ENCODE data around the gene PTPRD.

The PTPRD gene

DNA sequence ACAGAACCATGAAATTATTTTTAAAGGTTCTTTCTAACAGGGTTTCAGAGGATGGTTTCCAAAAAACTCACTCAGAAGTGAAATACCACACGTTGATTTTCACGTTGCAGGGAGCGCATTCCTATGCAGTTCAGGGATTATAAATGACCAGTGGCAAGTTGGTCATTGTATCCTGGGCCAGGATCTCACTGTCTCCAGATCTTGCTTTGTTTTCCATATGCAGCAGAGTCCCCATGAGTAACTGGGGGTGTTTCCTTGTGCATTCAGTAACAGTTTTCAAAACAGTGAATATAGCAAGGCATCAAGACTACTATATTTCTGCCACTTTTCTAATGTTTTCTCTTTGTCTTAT lies 1748.3 kb downstream of the PTPRD start:
- Histone ChIP-seq H3K27me3 (ENCODE audit: insufficient read depth, low read length) (no peaks in the 10 kb centered on the region), H3K14ac (ENCODE audit: low read length) (no peak overlapping the region), H3K23ac (ENCODE audit: low read length) (no peak overlapping the region), H2BK5ac (ENCODE audit: low read depth, low read length, poor library complexity) (no peak overlapping the region), H3K18ac (ENCODE audit: low read length) (no peak overlapping the region), H3K79me1 (ENCODE audit: low read length) (no peaks in the 10 kb centered on the region), H3K4me2 (ENCODE audit: low read length) (peak overlapping the region; percentile 3), H3K4ac (ENCODE audit: low read depth, low read length) (no peak overlapping the region), H4K12ac (ENCODE audit: low read depth, low read length) (no peak overlapping the region), H2BK120ac (ENCODE audit: insufficient read depth, low read length, poor library complexity) (no peak overlapping the region), H2BK12ac (ENCODE audit: low read length) (no peak overlapping the region), H3K4me1 (ENCODE audit: control insufficient read depth in 1 of 2, insufficient read depth in 2 of 2, low read length in 2 of 2) (peaks cover 0 to 2% of the 10 kb centered on the region in 2 experiments), H3K27ac (ENCODE audit: low read depth, low read length) (peak overlapping the region; percentile 19), H3K79me2 (ENCODE audit: control insufficient read depth, insufficient read depth, low read length, poor library complexity) (no peaks in the 10 kb centered on the region), H2AFZ (ENCODE audit: insufficient read depth, low read length, poor library complexity) (no peak overlapping the region), H3K9ac (ENCODE audit: low read length) (no peak overlapping the region), H4K8ac (ENCODE audit: low read depth, low read length) (no peak overlapping the region), H3K9me3 (ENCODE audit: insufficient read depth, low read depth, low read length) (no peaks in the 10 kb centered on the region), H3K36me3 (ENCODE audit: control insufficient read depth in 1 of 2, insufficient read depth in 2 of 2, low read length in 2 of 2) (no peaks in the 10 kb centered on the region), H2AK5ac (ENCODE audit: low read length) (no peak overlapping the region), H4K91ac (ENCODE audit: low read depth, low read length) (no peak overlapping the region), H3K4me3 (ENCODE audit: low read depth, low read length) (no peak overlapping the region)
- DNase-seq: no peak
- WGBS (ENCODE audit: extremely low coverage, insufficient coverage, insufficient read length): no CpG with 5 or more reads among the region's 3 CpGs

DNA sequence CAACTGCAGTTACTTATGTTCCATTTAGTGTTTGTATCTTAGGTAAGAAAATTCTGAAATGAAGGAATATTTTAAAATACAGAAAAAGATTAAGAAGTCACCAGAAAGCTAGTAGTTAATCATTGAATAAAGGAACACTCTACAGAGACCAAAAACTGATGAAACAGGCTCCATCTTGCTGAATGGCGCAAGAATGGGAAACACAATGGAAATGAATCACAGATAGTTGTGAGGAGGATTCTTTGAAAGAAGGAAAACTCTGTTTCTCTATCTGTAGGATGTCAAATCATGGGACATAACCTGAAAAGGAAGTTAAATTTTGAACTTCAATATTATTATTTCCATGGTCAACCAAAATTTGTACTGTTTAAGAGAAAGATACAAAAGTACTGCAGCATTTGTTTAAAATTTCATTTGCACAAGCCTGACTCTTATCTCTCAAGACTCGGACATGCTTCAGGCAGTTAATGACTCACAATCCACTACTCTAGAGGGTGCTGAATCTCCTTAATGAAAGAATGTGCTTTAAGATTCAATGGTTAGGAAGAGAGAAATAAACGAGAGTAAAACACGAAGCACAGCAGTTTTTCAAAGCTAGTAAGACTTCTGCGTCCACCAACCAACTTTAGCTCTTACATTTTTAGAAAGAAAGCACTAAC lies 1748.8 kb downstream of the PTPRD start:
- H2AFZ ChIP-seq (ENCODE audit: insufficient read depth, low read length, poor library complexity): no peak overlapping the region
- no peak overlapping the region for H2BK5ac ChIP-seq (ENCODE audit: low read depth, low read length, poor library complexity)
- no peak overlapping the region for H3K18ac ChIP-seq (ENCODE audit: low read length)
- H3K27me3 ChIP-seq (ENCODE audit: insufficient read depth, low read length): no peaks in the 10 kb centered on the region
- no peak overlapping the region for H3K23ac ChIP-seq (ENCODE audit: low read length)
- no peak overlapping the region for H3K4ac ChIP-seq (ENCODE audit: low read depth, low read length)
- no peaks in the 10 kb centered on the region for H3K36me3 ChIP-seq (ENCODE audit: control insufficient read depth in 1 of 2, insufficient read depth in 2 of 2, low read length in 2 of 2)
- WGBS (ENCODE audit: extremely low coverage, insufficient coverage, insufficient read length): no CpG with 5 or more reads among the region's 5 CpGs
- H2AK5ac ChIP-seq (ENCODE audit: low read length): no peak overlapping the region
- no peaks in the 10 kb centered on the region for H3K79me1 ChIP-seq (ENCODE audit: low read length)
- peak overlapping the region; percentile 3 for H3K4me2 ChIP-seq (ENCODE audit: low read length)
- no peak overlapping the region for H3K4me3 ChIP-seq (ENCODE audit: low read depth, low read length)
- peak overlapping the region; percentile 19 for H3K27ac ChIP-seq (ENCODE audit: low read depth, low read length)
- H3K14ac ChIP-seq (ENCODE audit: low read length): no peak overlapping the region
- no peaks in the 10 kb centered on the region for H3K79me2 ChIP-seq (ENCODE audit: control insufficient read depth, insufficient read depth, low read length, poor library complexity)
- peak; percentile 48 to 50 for DNase-seq
- no peak overlapping the region for H4K8ac ChIP-seq (ENCODE audit: low read depth, low read length)
- H4K91ac ChIP-seq (ENCODE audit: low read depth, low read length): no peak overlapping the region
- H3K9me3 ChIP-seq (ENCODE audit: insufficient read depth, low read depth, low read length): no peaks in the 10 kb centered on the region
- no peak overlapping the region for H2BK12ac ChIP-seq (ENCODE audit: low read length)
- H2BK120ac ChIP-seq (ENCODE audit: insufficient read depth, low read length, poor library complexity): no peak overlapping the region
- no peak overlapping the region for H4K12ac ChIP-seq (ENCODE audit: low read depth, low read length)
- peaks cover 0 to 2% of the 10 kb centered on the region in 2 experiments for H3K4me1 ChIP-seq (ENCODE audit: control insufficient read depth in 1 of 2, insufficient read depth in 2 of 2, low read length in 2 of 2)
- no peak overlapping the region for H3K9ac ChIP-seq (ENCODE audit: low read length)

DNA sequence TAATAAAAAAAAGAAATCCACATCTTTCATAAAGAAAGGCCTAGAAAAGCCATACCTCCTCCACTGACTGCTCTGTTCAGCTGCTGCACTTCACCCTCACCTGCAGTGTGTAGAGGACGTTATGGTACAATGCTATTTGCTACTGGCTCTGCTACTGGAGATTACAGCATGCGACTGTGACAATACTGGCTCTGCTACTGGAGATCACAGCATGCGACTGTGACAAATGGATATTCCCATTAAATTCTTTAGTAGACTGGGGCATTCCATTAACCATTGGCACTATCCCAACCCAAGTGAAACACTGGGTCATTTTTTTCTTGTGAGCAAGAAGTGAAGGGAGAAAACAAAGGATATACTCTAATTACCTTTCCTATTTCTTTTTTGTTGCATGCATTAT lies 1749.7 kb downstream of the PTPRD start:
- Histone ChIP-seq H3K9me3 (ENCODE audit: insufficient read depth, low read depth, low read length) (no peaks in the 10 kb centered on the region), H2AFZ (ENCODE audit: insufficient read depth, low read length, poor library complexity) (no peak overlapping the region), H2BK5ac (ENCODE audit: low read depth, low read length, poor library complexity) (no peak overlapping the region), H3K4me2 (ENCODE audit: low read length) (no peak overlapping the region), H2AK5ac (ENCODE audit: low read length) (no peak overlapping the region), H2BK120ac (ENCODE audit: insufficient read depth, low read length, poor library complexity) (no peak overlapping the region), H4K8ac (ENCODE audit: low read depth, low read length) (no peak overlapping the region), H3K4me1 (ENCODE audit: control insufficient read depth in 1 of 2, insufficient read depth in 2 of 2, low read length in 2 of 2) (peaks cover 0 to 2% of the 10 kb centered on the region in 2 experiments), H3K23ac (ENCODE audit: low read length) (no peak overlapping the region), H3K79me1 (ENCODE audit: low read length) (peaks cover 2% of the 10 kb centered on the region), H3K27me3 (ENCODE audit: insufficient read depth, low read length) (no peaks in the 10 kb centered on the region), H4K12ac (ENCODE audit: low read depth, low read length) (no peak overlapping the region), H2BK12ac (ENCODE audit: low read length) (no peak overlapping the region), H3K27ac (ENCODE audit: low read depth, low read length) (no peak overlapping the region), H3K4me3 (ENCODE audit: low read depth, low read length) (no peak overlapping the region), H3K9ac (ENCODE audit: low read length) (no peak overlapping the region), H3K4ac (ENCODE audit: low read depth, low read length) (no peak overlapping the region), H3K36me3 (ENCODE audit: control insufficient read depth in 1 of 2, insufficient read depth in 2 of 2, low read length in 2 of 2) (no peaks in the 10 kb centered on the region), H3K18ac (ENCODE audit: low read length) (no peak overlapping the region), H3K79me2 (ENCODE audit: control insufficient read depth, insufficient read depth, low read length, poor library complexity) (peaks cover 2% of the 10 kb centered on the region), H4K91ac (ENCODE audit: low read depth, low read length) (no peak overlapping the region), H3K14ac (ENCODE audit: low read length) (no peak overlapping the region)
- WGBS (ENCODE audit: extremely low coverage, insufficient coverage, insufficient read length): no CpG with 5 or more reads among the region's 3 CpGs
- DNase-seq: no peak

DNA sequence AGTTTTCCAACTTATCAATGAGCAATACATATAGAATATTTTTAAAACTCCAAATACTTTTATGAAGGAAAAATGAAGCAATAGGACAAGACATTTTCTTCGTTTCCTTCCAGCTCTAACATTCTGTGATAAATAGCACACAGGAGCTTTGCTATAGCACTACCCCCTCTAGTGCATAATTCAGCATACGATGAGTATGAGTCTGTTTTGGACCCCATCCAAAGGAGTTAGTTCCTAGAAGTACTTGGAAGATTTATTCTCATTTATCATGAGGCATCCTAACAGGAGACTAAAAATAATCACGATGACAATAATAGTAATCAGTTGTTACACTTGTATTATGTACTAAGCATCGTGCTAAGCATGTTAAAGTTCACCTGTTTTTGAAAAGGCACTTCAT lies 1751.9 kb downstream of the PTPRD start:
- H3K4me3 ChIP-seq (ENCODE audit: low read depth, low read length): no peak overlapping the region
- H3K14ac ChIP-seq (ENCODE audit: low read length): no peak overlapping the region
- no peak overlapping the region for H2AFZ ChIP-seq (ENCODE audit: insufficient read depth, low read length, poor library complexity)
- H4K91ac ChIP-seq (ENCODE audit: low read depth, low read length): no peak overlapping the region
- H2BK5ac ChIP-seq (ENCODE audit: low read depth, low read length, poor library complexity): no peak overlapping the region
- no peak overlapping the region for H3K23ac ChIP-seq (ENCODE audit: low read length)
- H2BK120ac ChIP-seq (ENCODE audit: insufficient read depth, low read length, poor library complexity): no peak overlapping the region
- no peak overlapping the region for H3K27ac ChIP-seq (ENCODE audit: low read depth, low read length)
- no peak overlapping the region for H2AK5ac ChIP-seq (ENCODE audit: low read length)
- no peak overlapping the region for H4K12ac ChIP-seq (ENCODE audit: low read depth, low read length)
- H3K27me3 ChIP-seq (ENCODE audit: insufficient read depth, low read length): no peaks in the 10 kb centered on the region
- no CpG with 5 or more reads among the region's 4 CpGs for WGBS (ENCODE audit: extremely low coverage, insufficient coverage, insufficient read length)
- no peak overlapping the region for H3K4me2 ChIP-seq (ENCODE audit: low read length)
- no peak overlapping the region for H3K18ac ChIP-seq (ENCODE audit: low read length)
- H3K79me2 ChIP-seq (ENCODE audit: control insufficient read depth, insufficient read depth, low read length, poor library complexity): peaks cover 10% of the 10 kb centered on the region
- no peak overlapping the region for H3K4ac ChIP-seq (ENCODE audit: low read depth, low read length)
- H3K4me1 ChIP-seq (ENCODE audit: control insufficient read depth in 1 of 2, insufficient read depth in 2 of 2, low read length in 2 of 2): peaks cover 0 to 2% of the 10 kb centered on the region in 2 experiments
- no peak overlapping the region for H2BK12ac ChIP-seq (ENCODE audit: low read length)
- H3K79me1 ChIP-seq (ENCODE audit: low read length): peaks cover 12% of the 10 kb centered on the region
- DNase-seq: no peak
- no peaks in the 10 kb centered on the region for H3K36me3 ChIP-seq (ENCODE audit: control insufficient read depth in 1 of 2, insufficient read depth in 2 of 2, low read length in 2 of 2)
- no peak overlapping the region for H4K8ac ChIP-seq (ENCODE audit: low read depth, low read length)
- H3K9ac ChIP-seq (ENCODE audit: low read length): no peak overlapping the region
- no peaks in the 10 kb centered on the region for H3K9me3 ChIP-seq (ENCODE audit: insufficient read depth, low read depth, low read length)
